ENCODE measurements around the gene PLD4.

- TF ChIP-seq CTCF (IDR thresholded peaks at IDR 0.05) (no peak), ETV6 (CRISPR knock-in tag; IDR thresholded peaks at IDR 0.05) (no peak), FOXJ3 (CRISPR knock-in tag; IDR thresholded peaks at IDR 0.05; ENCODE audit: borderline replicate concordance) (no peak), MAX (CRISPR knock-in tag; IDR thresholded peaks at IDR 0.05) (no peak), NR3C1 (CRISPR knock-in tag; conservative IDR thresholded peaks at IDR 0.05; ENCODE audit: low read depth) (no peak), NR2C2 (CRISPR knock-in tag; IDR thresholded peaks at IDR 0.05) (no peak), ESRRA (CRISPR knock-in tag; IDR thresholded peaks at IDR 0.05; ENCODE audit: borderline replicate concordance) (no peak), TCF7 (CRISPR knock-in tag; IDR thresholded peaks at IDR 0.05; ENCODE audit: low read depth) (no peak)
- TF ChIP-seq, protein P1, sequence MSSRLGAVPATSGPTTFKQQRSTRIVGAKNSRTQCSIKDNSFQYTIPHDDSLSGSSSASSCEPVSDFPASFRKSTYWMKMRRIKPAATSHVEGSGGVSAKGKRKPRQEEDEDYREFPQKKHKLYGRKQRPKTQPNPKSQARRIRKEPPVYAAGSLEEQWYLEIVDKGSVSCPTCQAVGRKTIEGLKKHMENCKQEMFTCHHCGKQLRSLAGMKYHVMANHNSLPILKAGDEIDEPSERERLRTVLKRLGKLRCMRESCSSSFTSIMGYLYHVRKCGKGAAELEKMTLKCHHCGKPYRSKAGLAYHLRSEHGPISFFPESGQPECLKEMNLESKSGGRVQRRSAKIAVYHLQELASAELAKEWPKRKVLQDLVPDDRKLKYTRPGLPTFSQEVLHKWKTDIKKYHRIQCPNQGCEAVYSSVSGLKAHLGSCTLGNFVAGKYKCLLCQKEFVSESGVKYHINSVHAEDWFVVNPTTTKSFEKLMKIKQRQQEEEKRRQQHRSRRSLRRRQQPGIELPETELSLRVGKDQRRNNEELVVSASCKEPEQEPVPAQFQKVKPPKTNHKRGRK (CRISPR knock-in tag; IDR thresholded peaks at IDR 0.05; ENCODE audit: borderline replicate concordance), result no peak
- TF ChIP-seq, protein P2, sequence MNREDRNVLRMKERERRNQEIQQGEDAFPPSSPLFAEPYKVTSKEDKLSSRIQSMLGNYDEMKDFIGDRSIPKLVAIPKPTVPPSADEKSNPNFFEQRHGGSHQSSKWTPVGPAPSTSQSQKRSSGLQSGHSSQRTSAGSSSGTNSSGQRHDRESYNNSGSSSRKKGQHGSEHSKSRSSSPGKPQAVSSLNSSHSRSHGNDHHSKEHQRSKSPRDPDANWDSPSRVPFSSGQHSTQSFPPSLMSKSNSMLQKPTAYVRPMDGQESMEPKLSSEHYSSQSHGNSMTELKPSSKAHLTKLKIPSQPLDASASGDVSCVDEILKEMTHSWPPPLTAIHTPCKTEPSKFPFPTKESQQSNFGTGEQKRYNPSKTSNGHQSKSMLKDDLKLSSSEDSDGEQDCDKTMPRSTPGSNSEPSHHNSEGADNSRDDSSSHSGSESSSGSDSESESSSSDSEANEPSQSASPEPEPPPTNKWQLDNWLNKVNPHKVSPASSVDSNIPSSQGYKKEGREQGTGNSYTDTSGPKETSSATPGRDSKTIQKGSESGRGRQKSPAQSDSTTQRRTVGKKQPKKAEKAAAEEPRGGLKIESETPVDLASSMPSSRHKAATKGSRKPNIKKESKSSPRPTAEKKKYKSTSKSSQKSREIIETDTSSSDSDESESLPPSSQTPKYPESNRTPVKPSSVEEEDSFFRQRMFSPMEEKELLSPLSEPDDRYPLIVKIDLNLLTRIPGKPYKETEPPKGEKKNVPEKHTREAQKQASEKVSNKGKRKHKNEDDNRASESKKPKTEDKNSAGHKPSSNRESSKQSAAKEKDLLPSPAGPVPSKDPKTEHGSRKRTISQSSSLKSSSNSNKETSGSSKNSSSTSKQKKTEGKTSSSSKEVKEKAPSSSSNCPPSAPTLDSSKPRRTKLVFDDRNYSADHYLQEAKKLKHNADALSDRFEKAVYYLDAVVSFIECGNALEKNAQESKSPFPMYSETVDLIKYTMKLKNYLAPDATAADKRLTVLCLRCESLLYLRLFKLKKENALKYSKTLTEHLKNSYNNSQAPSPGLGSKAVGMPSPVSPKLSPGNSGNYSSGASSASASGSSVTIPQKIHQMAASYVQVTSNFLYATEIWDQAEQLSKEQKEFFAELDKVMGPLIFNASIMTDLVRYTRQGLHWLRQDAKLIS (CRISPR knock-in tag; IDR thresholded peaks at IDR 0.05; ENCODE audit: borderline replicate concordance), result no peak
These were observed 26.5 kb upstream of the PLD4 start for GRCh38 chr14:104898195-104898558.

Measured in WTC11 (cell line).